ENCODE results near the gene VPS51. TPM values are rescaled to one million over a fixed set of nuclear protein-coding genes. Genes with fewer than 3 reads are reported as not detected.
A peak's percentile ranks its signal among the peaks of the same experiment; 100 is the strongest.

VPS51 gene
- total and polyA plus RNA-seq, 2 of the 13 experiments (the other 11 are each of a cell fraction or from before 2014, with no cell fraction given), result 76.3 to 90.6 TPM

DNA sequence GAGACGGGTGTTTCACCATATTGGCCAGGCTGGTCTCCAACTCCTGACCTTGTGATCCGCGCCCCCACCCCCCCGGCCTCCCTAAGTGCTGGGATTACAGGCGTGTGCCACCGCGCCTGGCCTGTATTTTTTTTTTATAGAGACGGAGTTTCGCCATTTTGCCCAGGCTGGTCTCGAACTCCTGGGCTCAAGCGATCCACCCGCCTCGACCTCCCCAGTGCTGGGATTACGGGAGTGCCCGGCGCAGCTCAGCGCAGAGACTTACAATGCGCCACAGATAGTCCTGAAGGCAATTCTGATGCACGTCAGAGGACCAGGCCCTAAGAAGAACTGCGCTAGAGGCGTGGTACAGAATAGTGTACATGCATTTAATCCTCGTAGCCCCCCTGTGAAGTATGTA lies 587 bp upstream of the VPS51 start:
- DNase-seq (ENCODE audit: low spot score), result no peak
- 92% methylated on average over 22 of the region's 22 CpGs for WGBS (ENCODE audit: low lambda C conversion rate)
- Histone ChIP-seq H3K27me3 (ENCODE audit: control insufficient read depth in 1 of 2, insufficient read depth in 2 of 2, low read length in 2 of 2) (no peaks in the 10 kb centered on the region; a peak in 1 of 5 replicates), H2AFZ (ENCODE audit: low read length) (no peak overlapping the region), H3K4me1 (ENCODE audit: insufficient read depth, low read length) (peaks cover 50% of the 10 kb centered on the region), H3K79me2 (ENCODE audit: insufficient read depth, low read length) (peaks cover 5% of the 10 kb centered on the region), H3K4me3 (replicated peaks in 1 of 3; ENCODE audit: insufficient read depth in 1 of 3, low read depth in 2 of 3, low read length in 3 of 3) (peak overlapping the region; percentile 78 to 85 (median 83); a peak in 3 of 6 replicates), H3K9me3 (ENCODE audit: low read length) (no peaks in the 10 kb centered on the region), H3K36me3 (replicated peaks in 1 of 2; ENCODE audit: control insufficient read depth in 1 of 2, insufficient read depth in 2 of 2, low read length in 2 of 2) (peaks cover 0 to 4% of the 10 kb centered on the region in 2 experiments; a peak in 1 of 5 replicates), H4K20me1 (ENCODE audit: insufficient read depth, low read length) (no peaks in the 10 kb centered on the region), H3K4me2 (ENCODE audit: low read depth, low read length) (peak overlapping the region; percentile 98), H3K9ac (ENCODE audit: insufficient read depth, low read depth, low read length) (peak overlapping the region; percentile 83), H3K27ac (ENCODE audit: extremely low read length, insufficient read depth, low read length) (peak overlapping the region; percentile 93)
- in situ Hi-C loops (cut with HindIII; ENCODE audit: extremely low pct_ligation_motif_present, low pct_unique_long_range_greater_than_20kb) (no loop called here), intact Hi-C loops (cut with micrococcal nuclease; ENCODE audit: unreplicated experiment) (no loop called here)
- POLR2A ChIA-PET, result interaction anchor here (1.5 to 8.1 kb wide), 8 partner anchors 17 to 86 kb away, joined by 4 to 86 read pairs (median 6); partner anchors contain the start of genes CAPN1, FAU, MRPL49 and TM7SF2
- no TSS peak for BruUV-seq (replicated peaks)
- ATAC-seq, result no peak
- no peak for FAIRE-seq
- CTCF ChIA-PET (ENCODE audit: low intra/inter-chr PET ratio, low total read pairs), result no interaction called here
- TF ChIP-seq ZNF546 (CRISPR knock-in tag; conservative IDR thresholded peaks at IDR 0.05) (peak; percentile 28; the same call in 1 of the 2 replicates), ZNF329 (CRISPR knock-in tag; IDR thresholded peaks at IDR 0.05; ENCODE audit: low read depth) (no peak)

DNA sequence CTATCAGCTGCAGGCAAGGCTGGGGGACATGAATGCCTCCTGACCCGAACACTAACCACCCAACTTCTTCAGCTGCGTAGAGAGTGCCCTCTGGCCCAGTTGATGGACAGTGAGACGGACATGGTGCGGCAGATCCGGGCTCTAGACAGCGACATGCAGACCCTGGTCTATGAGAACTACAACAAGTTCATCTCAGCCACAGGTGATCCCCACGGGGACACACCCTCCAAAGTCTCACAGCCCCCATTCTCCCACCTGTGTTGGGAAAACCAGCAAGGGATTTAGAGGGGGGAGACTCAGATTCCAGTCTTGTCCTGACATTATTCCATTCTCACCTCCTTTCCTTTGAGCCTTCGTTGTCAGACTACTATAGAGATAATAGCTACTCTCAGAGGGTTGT lies 912 bp downstream of the VPS51 start:
- Histone ChIP-seq H4K20me1 (ENCODE audit: insufficient read depth, low read length) (no peaks in the 10 kb centered on the region), H3K9ac (ENCODE audit: insufficient read depth, low read depth, low read length) (peak overlapping the region; percentile 83), H2AFZ (ENCODE audit: low read length) (no peak overlapping the region), H3K27ac (ENCODE audit: extremely low read length, insufficient read depth, low read length) (peak overlapping the region; percentile 93), H3K27me3 (ENCODE audit: control insufficient read depth in 1 of 2, insufficient read depth in 2 of 2, low read length in 2 of 2) (no peaks in the 10 kb centered on the region; a peak in 1 of 5 replicates), H3K4me2 (ENCODE audit: low read depth, low read length) (peak overlapping the region; percentile 98), H3K79me2 (ENCODE audit: insufficient read depth, low read length) (peaks cover 5% of the 10 kb centered on the region), H3K36me3 (replicated peaks in 1 of 2; ENCODE audit: control insufficient read depth in 1 of 2, insufficient read depth in 2 of 2, low read length in 2 of 2) (peaks cover 0 to 4% of the 10 kb centered on the region in 2 experiments; a peak in 1 of 5 replicates), H3K4me1 (ENCODE audit: insufficient read depth, low read length) (peaks cover 50% of the 10 kb centered on the region), H3K9me3 (ENCODE audit: low read length) (no peaks in the 10 kb centered on the region), H3K4me3 (replicated peaks in 1 of 3; ENCODE audit: insufficient read depth in 1 of 3, low read depth in 2 of 3, low read length in 3 of 3) (peak overlapping the region; percentile 78 to 85 (median 83))
- ChIA-PET CTCF (ENCODE audit: low intra/inter-chr PET ratio, low total read pairs) (no interaction called here), POLR2A (interaction anchor here (0.6 to 8.1 kb wide), 24 partner anchors 15 to 380 kb away, joined by 3 to 86 read pairs (median 4); partner anchors contain the start of genes ARL2, BATF2, CAPN1 and FAU)
- intact Hi-C loops (cut with micrococcal nuclease; ENCODE audit: unreplicated experiment), result loop anchor here (2.0 kb wide), 1 partner anchor 14 kb away; the partner anchor contains the start of gene TM7SF2
- ATAC-seq, result no peak
- no peak for DNase-seq (ENCODE audit: low spot score)
- 89% methylated on average over 1 of the region's 8 CpGs for WGBS (ENCODE audit: low lambda C conversion rate)
- no peak for FAIRE-seq
- TF ChIP-seq, protein P1, sequence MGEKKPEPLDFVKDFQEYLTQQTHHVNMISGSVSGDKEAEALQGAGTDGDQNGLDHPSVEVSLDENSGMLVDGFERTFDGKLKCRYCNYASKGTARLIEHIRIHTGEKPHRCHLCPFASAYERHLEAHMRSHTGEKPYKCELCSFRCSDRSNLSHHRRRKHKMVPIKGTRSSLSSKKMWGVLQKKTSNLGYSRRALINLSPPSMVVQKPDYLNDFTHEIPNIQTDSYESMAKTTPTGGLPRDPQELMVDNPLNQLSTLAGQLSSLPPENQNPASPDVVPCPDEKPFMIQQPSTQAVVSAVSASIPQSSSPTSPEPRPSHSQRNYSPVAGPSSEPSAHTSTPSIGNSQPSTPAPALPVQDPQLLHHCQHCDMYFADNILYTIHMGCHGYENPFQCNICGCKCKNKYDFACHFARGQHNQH (CRISPR knock-in tag; IDR thresholded peaks at IDR 0.05), result 0 out of 2 replicates have a peak, but pooled peaks have one; percentile 35
- TF ChIP-seq ZSCAN22 (CRISPR knock-in tag; IDR thresholded peaks at IDR 0.05), result no peak
- 0 out of 2 replicates have a peak, but pooled peaks have one; percentile 3 for TF ChIP-seq ZNF850 (CRISPR knock-in tag; conservative IDR thresholded peaks at IDR 0.05)
- no peak for TF ChIP-seq ZNF891 (CRISPR knock-in tag; IDR thresholded peaks at IDR 0.05)
- TF ChIP-seq, protein P2, sequence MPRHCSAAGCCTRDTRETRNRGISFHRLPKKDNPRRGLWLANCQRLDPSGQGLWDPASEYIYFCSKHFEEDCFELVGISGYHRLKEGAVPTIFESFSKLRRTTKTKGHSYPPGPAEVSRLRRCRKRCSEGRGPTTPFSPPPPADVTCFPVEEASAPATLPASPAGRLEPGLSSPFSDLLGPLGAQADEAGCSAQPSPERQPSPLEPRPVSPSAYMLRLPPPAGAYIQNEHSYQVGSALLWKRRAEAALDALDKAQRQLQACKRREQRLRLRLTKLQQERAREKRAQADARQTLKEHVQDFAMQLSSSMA (CRISPR knock-in tag; IDR thresholded peaks at IDR 0.05), result 0 out of 2 replicates have a peak, but pooled peaks have one; percentile 39
- in situ Hi-C loops (cut with HindIII; ENCODE audit: extremely low pct_ligation_motif_present, low pct_unique_long_range_greater_than_20kb), result no loop called here
- TSS peak; percentile 56 for BruUV-seq (replicated peaks)
